Adrenal gland (tissue), 5 donors: ENCODE data around the gene GRAP2.

Source experiments
- POLR2A ChIP-seq, 2 donors: fragments of 450-650 bp; IDR thresholded peaks; one replicate each; pipeline ENCODE4 v1.6.1; 2017; ENCODE audit warnings: antibody characterized with exemption in 2 of 2, mild to moderate bottlenecking in 2 of 2, moderate library complexity in 1 of 2
- TF ChIP-seq, protein P1 (sequence below), 6 experiments: fragments of 450-650 bp in 4 of 6; fragments of 200-600 bp in 2 of 6; sonication (generic) in 1 of 6; IDR thresholded peaks; 1 replicate in 5 of 6; 2 replicates in 1 of 6; pipeline versions ENCODE4 v1.5.1 to v1.8.0; 2016 to 2021; ENCODE audit warnings: antibody characterized with exemption in 6 of 6, mild to moderate bottlenecking in 2 of 6, moderate library complexity in 1 of 6
- donor health status: DM: no; HTN: no; CAD: no.

GRCh38 chr22:39925273-39925672 is 24.4 kb downstream of the GRAP2 start:
- TF ChIP-seq, protein P1, sequence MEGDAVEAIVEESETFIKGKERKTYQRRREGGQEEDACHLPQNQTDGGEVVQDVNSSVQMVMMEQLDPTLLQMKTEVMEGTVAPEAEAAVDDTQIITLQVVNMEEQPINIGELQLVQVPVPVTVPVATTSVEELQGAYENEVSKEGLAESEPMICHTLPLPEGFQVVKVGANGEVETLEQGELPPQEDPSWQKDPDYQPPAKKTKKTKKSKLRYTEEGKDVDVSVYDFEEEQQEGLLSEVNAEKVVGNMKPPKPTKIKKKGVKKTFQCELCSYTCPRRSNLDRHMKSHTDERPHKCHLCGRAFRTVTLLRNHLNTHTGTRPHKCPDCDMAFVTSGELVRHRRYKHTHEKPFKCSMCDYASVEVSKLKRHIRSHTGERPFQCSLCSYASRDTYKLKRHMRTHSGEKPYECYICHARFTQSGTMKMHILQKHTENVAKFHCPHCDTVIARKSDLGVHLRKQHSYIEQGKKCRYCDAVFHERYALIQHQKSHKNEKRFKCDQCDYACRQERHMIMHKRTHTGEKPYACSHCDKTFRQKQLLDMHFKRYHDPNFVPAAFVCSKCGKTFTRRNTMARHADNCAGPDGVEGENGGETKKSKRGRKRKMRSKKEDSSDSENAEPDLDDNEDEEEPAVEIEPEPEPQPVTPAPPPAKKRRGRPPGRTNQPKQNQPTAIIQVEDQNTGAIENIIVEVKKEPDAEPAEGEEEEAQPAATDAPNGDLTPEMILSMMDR (IDR thresholded peaks at IDR 0.05), result no peak
- TF ChIP-seq POLR2A (IDR thresholded peaks at IDR 0.05), result no peak
